NCI-H146 treated with DMSO at 0.1 percent for 48 hours (cell line): ENCODE measurements around the gene BMP8A.

Source experiments
- DNase-seq: peaks from one replicate; lab custom pipeline; 2025; ENCODE audit not compliant: unreplicated experiment; lab: John Stamatoyannopoulos, UW

BMP8A gene

DNA sequence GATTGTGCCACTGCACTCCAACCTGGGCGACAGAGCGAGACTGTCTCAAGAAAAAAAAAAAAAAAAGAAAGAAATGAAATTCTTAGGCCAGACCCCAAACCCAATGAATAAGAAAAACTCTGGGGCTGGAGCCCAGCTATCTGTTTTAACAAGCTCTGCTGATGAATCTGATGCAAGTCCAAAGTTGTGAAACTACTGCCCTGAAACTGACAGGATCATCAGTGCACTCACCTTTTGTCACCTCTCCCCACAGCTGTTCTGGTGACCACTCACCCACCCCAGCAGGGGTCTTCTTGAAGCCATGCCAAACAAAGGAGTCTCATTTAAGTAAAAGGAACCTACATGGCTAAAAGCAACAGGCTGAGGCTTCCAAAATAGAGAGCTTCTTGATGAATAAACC lies 76.8 kb downstream of the BMP8A start:
- DNase-seq, result no peak

GRCh38 chr1:39569034-39569433 lies 77.6 kb downstream of the BMP8A start:
- DNase-seq, result no peak

- DNase-seq, result no peak
Measured at GRCh38 chr1:39570477-39571177, 79.2 kb downstream of the BMP8A start.

DNA sequence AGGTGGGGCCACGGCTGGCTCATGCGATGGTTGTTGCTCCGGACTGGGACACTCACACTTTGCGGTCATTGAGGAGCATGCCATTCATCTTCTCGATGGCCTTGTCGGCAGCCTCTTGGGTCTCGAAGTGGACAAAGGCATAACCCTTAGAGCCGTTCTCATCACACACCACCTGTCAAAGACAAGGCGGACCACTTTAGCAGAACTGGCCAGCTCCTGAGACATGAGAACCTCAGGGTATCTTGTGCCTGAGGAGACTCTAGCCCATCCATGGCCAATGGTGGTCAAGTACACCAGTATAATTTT lies 79.7 kb downstream of the BMP8A start:
- no peak for DNase-seq

- DNase-seq, result no peak
Measured at GRCh38 chr1:39572379-39573096, 81.1 kb downstream of the BMP8A start.

DNA sequence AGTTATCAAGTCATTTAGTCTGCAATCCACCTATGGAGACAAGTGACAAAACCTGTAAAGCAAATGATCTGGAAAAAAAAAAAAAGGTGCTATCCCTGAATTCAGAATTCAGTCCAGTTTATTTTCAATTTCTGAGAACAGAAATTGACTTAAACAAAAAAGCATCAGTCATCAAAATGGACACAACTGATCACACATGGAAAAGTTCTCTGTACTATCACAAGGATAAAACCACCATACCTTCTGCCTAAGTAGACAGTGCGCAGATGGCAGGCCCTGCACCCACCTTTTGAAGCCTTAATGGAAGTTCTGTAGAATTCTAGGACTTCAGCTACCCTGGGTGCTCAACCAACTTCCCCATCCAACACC lies 81.6 kb downstream of the BMP8A start:
- DNase-seq, result no peak

DNA sequence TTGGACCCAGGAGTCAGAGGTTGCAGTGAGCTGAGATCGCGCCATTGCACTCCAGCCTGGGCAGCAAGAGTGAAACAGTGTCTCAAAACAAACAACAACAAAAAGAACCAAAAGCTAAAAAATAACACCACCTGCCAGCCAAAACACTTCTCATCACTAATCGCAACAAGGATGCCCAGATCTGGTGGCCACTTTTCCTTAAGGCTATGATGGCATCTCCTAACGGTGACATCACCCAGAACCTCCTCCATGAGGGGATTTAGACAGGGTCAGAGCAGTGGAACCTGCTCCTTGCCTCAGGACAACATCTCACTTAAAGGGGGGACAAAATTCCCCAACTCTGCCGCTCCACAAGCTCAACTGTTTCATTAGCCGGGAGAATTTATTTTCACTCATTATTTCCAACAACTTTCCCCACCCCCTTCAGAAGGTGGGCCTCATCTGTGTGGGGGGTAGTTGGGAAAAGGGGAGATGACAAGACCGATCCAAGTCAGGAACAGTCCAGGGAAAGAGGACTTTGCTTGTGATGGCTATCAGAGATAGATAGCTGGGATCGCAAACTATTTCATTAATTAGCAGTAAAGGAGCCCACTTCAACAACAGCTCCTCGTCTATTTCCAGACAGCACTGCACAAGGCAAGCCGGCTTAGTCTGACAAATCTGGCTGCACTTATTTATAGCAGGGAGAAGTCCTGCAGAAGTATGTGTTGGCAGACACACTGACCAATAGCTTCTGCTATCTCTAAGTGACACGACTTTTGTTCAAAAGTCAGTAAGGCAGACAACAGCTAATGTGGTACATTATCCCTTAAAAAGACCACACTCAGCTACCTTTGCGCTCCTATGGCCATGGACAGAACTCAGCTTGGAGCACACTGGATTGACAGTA lies 82.5 kb downstream of the BMP8A start:
- DNase-seq, result no peak

- no peak for DNase-seq
Measured at GRCh38 chr1:39574646-39575045, 83.2 kb downstream of the BMP8A start.
